AG08395 (cell line): ENCODE data around the gene MRPL52.
"Not testable (repeated sequence)": the region's sequence is repeated elsewhere in the genome, so short reads cannot be mapped to it uniquely, and the experiment has no call there.

Experiments
- DNase-seq: peaks from one replicate; pipeline ENCODE4 v3.0.0; 2012; ENCODE audit warnings: mixed read lengths, low spot score

MRPL52 gene

GRCh38 chr14:22837750-22838538, 8.3 kb downstream of the MRPL52 start:
- peak; percentile 43 for DNase-seq

- DNase-seq: peak; percentile 64
These were observed 8.9 kb downstream of the MRPL52 start for GRCh38 chr14:22838631-22839041.

- no peak for DNase-seq
These were observed 9.6 kb downstream of the MRPL52 start for GRCh38 chr14:22839159-22839779.

GRCh38 chr14:22841311-22841710, 11.6 kb downstream of the MRPL52 start:
- DNase-seq: no peak

- DNase-seq: no peak
These were observed 12.1 kb downstream of the MRPL52 start for GRCh38 chr14:22841769-22842168.

- no peak for DNase-seq
These were observed 12.8 kb downstream of the MRPL52 start for GRCh38 chr14:22842211-22843122.

GRCh38 chr14:22843123-22843925, 13.6 kb downstream of the MRPL52 start:
- DNase-seq: no peak

GRCh38 chr14:22844221-22845102, 14.8 kb downstream of the MRPL52 start:
- DNase-seq: no peak

GRCh38 chr14:22845103-22845394, 15.4 kb downstream of the MRPL52 start:
- no peak for DNase-seq

- no peak for DNase-seq
These were observed 16.3 kb downstream of the MRPL52 start for GRCh38 chr14:22845821-22846625.

GRCh38 chr14:22846811-22847307, 17.2 kb downstream of the MRPL52 start:
- no peak for DNase-seq

- DNase-seq: peak; percentile 33
These were observed 18.1 kb downstream of the MRPL52 start for GRCh38 chr14:22847661-22848341.

- DNase-seq: peak; percentile 58
These were observed 18.9 kb downstream of the MRPL52 start for GRCh38 chr14:22848351-22849164.

- peak; percentile 43 for DNase-seq
These were observed 19.6 kb downstream of the MRPL52 start for GRCh38 chr14:22849212-22849819.

- peak; percentile 86 for DNase-seq
These were observed 21.5 kb downstream of the MRPL52 start for GRCh38 chr14:22850944-22851764.

- not testable (repeated sequence) for DNase-seq
These were observed 22.5 kb downstream of the MRPL52 start for GRCh38 chr14:22852178-22852577.

GRCh38 chr14:22852599-22852939, 22.9 kb downstream of the MRPL52 start:
- no peak for DNase-seq
